DLD1 (cell line): ENCODE data around the gene AHI1.

ENCODE experiments used
- in situ Hi-C: cut with HindIII; loops from 2 replicates; pipeline ENCODE4 v1.10.0; 2017; ENCODE audit warnings: low sequenced_read_pairs

The AHI1 gene

DNA sequence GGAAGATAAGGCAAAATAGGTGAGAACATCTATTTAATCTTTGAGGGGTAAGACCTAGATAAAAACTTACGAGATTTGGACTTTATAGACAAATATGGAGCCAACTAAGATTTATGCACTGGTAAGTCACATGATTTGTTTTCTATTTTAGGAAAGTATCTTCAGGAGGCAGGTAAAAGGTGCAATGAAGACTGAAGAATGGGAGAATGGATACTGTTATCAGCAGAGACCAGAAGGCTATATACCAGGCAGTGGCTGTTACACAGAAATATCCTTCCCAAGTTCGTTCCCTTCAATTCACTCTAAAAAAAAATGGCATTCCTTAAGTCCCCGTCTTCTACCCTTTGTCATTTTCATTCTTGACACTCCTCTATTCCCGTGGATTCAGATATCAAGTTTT lies 192.7 kb downstream of the AHI1 start:
- in situ Hi-C loops = no loop called here

DNA sequence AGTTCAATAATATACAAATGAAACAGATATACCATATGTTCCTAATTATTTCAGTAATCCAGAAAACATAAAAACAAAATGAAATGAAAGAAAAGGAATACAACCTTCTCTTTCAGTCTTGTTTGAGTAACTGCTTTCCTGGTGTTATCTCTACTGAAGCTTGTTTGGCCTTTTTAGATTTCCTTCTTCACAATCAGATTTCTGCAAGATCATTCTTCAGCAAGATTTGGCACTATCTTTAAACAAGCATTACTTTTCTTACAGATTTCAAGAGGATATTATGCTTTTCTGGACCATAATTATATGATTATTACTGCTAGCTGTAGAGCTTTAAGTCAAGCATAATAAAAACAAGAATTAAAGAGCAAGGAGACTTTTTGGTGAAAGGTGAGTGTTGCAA lies 196.2 kb downstream of the AHI1 start:
- in situ Hi-C loops = no loop called here

DNA sequence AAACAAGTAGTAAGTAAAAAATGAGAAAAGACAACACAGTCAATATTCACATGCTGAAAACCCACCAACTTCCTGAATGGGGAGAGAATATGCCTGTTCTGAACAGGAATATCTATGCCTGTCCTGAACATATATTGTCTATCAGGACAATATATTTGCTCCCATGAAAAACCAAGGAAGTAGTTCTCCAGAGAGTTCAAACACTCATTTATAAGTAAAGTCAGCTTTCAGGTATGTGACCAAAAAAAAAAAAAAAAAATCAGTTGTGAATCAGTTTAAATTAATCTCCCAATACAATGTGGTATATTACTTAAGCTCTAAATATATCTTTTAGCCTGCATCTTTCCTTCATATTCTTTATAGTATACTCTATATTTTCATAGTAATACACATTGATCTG lies 197.0 kb downstream of the AHI1 start:
- in situ Hi-C loops = no loop called here

DNA sequence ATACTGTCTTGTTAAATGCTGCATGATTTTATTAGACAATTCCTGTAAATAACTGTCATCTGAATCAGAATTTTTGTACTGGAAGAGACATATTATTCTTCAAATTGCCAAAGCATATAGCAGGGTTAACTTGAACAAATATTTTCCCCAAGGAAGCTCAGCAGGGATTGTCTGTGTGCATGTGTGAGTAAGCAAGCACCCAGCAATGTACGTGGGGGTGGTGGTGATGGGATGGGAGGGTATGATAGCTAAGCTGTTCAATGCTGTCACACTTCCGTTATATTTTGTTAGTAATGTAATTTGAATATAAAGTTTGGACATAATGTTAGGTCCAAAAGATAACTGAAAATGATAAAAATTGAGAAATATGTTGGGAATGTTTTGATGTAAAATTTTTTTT lies 198.3 kb downstream of the AHI1 start:
- in situ Hi-C loops = no loop called here

DNA sequence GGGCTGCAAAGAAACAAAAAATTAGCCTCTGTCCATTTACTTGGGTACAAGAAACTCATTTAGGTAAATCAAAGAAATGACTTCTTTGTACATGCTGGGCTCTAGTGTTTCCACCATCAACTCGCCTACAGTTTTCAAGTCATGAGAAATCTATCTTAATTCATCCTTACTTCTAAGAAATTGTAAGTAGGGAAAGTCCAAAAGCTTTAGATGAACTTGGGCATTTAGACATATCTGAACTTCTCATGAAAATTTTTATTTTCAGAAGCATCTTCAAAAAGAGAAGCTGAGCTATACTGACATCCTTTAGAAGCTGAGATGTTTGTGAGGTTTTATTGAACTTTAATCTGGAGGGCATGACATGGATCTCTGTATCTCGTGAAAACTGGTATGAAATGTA lies 199.1 kb downstream of the AHI1 start:
- in situ Hi-C loops = no loop called here

DNA sequence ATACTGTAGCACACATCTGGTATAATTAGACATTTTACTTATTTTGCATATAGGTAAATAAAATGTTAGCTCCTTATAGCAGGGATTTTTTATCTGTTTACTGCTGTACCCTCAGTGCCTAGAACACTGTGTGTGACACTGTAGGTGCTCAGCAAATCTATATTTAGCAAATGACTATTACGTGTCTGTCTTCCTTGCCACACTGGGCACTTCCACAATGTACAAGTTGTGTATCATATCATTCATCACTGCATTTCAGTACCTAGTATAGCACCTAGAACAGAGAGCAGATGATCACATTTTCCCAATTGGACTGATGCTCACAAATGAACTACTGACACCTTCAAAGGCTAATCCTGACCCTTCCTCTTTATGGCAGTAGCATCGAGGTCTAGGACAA lies 200.8 kb downstream of the AHI1 start:
- in situ Hi-C loops = no loop called here

DNA sequence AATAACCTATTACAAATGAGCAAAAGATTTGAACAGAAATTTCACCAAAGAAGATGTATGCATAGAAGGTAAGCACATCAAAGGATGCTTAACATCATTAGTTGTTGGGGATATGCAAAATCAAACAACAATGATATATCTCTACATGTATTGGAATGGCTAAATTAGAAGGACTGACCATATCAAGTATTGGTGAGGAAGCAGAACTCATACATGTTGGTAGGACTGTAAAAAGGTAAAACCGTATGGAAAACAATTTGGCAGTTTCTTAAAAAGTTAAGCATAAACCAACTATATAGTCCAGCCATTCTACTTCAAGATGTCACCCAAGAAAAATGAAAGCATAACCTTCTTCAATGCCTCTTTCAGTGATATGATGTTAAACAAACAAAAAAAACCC lies 202.5 kb downstream of the AHI1 start:
- in situ Hi-C loops = no loop called here

DNA sequence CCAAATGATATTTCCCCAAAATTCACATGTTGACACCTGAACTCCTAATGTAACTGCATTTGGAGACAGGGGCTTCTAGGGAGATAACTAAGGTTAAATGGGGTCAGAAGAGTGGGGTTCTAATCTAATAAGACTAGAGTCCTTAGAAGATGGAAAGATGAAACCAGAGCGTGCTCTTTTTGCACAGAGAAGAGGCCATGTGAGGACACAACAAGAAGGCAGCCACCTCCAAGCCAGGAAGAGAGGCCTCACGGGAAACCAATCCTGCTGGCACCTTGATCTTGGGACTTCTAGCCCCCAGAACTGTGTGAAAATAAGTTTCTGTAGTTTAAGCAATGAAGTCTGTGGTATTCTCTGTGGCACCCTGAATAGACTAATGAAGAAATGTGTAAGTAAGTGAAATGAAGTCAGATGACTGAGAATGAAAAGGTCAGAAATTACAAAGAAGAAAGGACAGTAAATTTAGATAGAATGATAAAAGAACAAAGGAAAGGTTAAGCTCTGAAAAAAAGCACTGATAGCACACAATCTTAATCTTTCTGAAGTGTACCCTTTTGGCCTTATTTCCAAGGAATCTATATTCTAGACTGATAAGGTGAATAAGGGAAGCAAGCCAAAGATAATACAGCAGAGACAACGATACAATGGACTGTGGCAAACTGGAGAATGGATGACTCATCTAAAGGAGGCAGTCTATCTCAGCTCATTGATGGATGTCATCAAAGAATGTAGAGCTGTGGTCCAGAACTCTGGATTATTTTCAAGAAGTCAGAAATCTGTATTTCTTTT lies 206.1 kb downstream of the AHI1 start:
- in situ Hi-C loops = no loop called here

DNA sequence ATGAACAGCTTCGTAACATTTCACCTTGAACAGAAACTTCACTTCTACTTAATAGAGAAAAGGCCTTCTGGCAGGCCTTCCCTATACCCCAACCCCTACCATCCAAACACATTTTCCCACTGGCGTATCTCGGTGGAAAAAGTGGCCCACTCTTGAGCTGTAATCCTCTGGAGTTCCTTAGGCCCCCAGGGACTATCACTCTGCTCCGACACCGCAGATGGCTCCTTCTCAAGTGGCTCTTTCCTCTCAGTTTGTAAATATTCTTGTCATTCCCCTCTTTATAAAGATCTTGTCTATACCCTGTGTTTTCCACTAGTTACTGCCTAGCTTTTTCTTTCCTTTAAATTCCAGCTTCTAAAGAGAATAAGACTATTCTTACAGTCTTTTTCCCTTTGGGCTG lies 207.7 kb downstream of the AHI1 start:
- in situ Hi-C loops = no loop called here

DNA sequence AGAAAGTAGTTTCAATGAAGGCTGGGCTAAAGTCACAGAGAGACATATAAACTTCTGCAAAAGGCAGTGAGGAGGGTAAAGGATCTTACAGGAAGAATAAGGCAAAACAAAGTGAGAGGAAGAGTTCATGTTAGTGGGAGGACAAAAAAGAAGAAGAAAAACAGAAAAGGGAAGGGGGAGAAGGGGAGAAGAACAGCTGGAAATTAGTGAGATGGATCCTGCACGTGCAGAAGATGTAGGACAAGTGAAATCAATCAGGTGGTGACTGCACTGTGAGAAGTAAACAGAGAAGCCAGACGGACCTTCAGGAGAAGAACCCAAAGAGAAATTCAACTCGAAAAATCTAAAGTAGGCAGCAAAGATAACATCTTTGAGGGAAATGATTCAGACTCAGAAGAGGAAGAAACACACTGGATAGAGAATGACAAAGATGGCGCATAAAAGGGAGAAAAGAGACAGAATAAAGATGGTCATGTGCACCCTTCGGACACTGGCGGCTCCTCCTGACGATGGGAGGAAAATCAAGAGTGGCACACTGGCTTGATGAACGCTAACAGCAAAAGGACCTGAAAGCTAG lies 210.5 kb downstream of the AHI1 start:
- in situ Hi-C loops = no loop called here

DNA sequence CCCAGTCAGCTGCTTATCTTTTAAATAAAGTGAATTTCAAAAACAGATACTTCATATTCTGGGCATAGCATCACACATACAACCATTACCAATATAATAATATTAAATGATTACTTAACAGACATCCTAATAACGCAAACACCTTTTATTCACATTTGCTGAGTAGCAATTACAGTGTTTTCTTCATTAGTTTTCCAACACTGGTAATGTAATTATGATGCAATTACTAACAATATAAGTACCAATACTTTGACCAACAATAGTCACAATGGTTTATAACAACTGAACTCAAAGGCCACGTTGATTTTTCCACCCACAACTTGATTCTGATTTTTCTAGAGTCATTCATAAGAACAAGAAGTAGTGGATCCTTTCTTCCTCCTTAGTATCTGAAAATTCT lies 212.4 kb downstream of the AHI1 start:
- in situ Hi-C loops = no loop called here

DNA sequence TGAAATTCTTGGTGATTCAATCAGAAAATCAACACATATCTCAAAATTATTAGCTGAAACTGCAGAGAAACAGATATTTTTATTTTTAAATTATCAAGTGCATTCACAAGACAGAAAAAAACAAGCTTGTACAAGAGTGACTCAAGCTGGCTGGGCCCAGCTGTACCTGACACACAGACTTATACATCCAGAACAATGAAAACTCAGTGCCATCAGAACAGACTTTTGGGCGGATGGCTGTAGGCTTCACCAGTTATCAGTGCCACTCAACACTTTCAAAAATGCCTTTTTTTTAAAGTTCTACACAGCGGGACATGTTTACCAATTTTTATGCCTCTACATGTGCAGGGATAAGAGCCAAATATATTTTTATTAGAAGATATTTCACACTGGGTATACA lies 213.6 kb downstream of the AHI1 start:
- in situ Hi-C loops = no loop called here

DNA sequence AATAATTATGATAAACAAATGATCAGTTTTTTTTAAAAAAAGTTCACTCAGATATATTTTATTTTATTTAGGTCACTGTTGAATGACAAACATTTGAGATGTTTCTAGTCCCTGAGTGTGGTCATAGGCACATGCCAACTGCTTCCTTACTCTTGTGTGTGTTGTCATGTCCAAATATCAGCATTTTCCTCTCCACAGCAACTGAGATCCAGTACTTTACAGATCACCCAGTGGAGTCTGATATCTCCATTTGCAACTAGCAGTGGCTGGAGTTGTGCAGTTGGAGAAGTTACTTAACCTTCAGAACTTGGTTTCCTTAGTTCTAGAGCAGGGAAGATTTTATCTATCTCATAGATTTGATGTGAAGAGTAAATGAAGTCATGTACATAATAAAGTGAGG lies 215.1 kb downstream of the AHI1 start:
- in situ Hi-C loops = no loop called here

DNA sequence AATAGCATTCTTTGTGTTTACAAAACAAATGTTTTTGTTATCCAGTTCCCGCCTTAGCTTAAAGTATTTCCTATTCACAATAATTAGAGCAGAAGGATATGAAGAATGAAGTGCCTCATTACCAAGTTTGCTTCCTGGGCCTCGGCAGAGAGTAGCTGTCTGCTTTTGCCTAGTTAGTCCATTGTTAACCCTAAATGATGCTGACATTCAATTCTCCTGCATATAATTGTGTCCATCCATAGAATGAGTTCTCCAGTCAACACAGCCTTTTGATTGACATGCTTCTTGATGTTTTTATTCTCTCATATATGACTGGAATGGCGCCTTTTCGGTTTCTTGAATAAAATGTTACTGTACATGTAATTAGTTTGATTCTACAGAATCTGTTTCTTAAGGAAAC lies 215.6 kb downstream of the AHI1 start:
- in situ Hi-C loops = no loop called here

DNA sequence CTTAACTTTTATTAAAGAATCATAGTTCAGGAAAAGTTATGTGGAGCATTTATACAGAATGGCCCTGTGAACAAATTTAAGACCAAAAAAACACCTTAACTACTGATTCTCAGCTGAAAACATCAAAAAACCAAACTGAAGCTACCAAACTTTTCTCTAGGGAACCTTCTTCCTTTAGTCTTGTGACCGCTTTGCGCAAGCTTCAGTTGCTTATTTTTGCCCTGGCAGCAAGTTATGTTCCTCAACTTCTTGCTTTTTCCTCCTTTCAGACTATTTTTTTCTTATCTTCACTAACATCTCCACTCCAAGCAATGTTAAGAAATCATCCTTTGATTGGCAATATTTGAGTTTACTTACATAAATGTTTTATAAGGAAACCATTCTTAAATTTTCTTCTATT lies 216.3 kb downstream of the AHI1 start:
- in situ Hi-C loops = no loop called here

DNA sequence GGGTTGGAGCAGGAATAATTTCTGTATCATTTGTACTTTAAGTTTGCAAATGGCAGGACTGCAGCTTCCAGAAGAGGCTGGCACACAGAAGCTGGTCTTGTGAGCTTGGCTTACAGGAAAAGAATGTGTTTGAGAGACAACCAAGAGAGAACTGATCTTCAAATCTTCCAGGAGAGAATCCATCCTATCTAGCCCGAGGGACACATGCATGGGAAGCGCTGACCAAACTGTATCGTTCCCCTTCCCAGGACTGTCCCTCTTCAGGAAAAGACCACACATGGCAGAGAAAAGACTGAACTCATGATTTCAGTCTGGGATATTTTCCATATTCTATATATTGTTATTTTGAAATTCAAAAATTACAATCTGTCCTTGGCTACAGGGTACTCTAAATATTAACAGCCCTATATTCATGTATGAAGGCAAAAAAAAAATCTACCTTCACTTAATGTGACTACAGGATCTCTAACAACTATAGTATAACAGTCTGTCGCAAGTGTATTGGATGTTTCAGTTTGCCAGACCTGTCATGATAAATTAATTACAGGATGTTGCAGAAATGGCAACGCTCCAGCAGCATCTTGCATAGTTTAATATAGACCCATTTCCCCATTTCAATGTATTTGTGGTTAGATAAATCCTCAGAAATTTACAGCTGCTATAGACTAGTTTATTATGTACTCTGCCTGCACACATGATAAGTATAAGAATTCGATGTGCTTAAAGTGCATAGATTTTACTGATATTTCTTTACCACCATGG lies 217.0 kb downstream of the AHI1 start:
- in situ Hi-C loops = no loop called here

DNA sequence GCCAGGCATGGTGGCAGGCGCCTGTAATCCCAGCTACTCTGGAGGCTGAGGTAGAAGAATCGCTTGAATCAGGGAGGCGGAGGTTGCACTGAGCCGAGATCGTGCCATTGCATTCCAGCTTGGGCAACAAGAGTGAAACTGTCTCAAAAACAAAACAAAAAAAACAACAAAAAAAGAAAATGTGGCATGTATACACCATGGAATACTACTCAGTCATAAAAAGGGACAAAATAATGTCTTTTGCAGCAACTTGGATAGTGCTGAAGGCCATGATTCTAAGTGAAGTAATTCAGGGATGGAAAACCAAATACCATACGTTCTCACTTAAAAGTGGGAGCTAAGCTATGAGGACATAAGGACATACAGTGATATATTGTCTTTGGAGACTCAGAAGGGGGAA lies 220.1 kb downstream of the AHI1 start:
- in situ Hi-C loops = no loop called here

DNA sequence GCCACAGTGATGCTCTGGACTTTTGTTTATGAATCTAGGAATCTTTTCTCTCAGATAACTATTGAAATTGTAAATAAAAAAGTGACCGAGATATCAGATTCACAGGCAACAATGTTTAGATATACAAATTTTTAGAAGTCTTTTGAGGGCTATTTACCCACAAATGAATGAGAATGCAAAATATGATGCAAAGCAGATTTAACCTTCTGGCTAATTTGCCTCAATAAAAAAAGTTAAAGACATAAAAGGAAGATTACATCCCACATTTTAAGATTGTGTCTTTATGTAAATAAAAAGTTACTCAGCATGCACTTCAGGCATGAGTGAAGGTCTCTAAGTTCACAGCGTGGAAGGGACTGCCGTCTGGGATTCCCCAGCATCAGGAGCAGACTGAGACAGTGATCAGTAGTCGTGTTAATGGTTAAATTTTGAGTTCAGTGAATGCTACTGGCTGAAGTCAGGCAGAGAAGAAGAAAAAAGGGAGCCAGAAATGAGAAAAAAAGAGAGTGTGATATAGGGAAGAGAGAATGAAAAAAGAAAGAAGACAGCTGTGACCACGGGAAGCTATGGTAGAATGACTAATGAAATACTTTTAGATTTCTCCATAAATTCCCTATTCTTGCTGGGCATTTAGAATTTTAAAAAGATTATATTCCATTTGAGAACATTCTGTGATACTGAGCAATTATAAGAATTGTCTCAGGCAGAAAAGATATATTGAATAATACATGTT lies 222.8 kb downstream of the AHI1 start:
- in situ Hi-C loops = no loop called here

DNA sequence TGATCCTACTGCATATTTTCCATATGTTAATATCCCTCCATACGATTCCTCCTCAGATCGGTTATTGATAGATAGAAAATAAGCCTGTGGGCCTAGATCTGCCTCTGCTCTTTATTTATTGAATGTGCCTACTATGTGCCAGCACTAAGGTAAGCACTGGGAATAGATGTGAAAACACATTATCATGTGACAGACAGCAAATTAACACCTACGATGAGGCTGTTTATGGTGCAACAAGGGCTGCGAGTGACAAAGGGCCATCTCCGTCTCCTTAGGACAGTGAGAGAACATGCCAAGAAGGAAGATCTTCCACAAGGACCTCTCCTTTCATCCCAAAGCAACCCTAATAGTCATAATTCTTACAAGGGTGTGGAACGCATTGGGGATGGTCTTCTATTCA lies 225.9 kb downstream of the AHI1 start:
- in situ Hi-C loops = no loop called here

DNA sequence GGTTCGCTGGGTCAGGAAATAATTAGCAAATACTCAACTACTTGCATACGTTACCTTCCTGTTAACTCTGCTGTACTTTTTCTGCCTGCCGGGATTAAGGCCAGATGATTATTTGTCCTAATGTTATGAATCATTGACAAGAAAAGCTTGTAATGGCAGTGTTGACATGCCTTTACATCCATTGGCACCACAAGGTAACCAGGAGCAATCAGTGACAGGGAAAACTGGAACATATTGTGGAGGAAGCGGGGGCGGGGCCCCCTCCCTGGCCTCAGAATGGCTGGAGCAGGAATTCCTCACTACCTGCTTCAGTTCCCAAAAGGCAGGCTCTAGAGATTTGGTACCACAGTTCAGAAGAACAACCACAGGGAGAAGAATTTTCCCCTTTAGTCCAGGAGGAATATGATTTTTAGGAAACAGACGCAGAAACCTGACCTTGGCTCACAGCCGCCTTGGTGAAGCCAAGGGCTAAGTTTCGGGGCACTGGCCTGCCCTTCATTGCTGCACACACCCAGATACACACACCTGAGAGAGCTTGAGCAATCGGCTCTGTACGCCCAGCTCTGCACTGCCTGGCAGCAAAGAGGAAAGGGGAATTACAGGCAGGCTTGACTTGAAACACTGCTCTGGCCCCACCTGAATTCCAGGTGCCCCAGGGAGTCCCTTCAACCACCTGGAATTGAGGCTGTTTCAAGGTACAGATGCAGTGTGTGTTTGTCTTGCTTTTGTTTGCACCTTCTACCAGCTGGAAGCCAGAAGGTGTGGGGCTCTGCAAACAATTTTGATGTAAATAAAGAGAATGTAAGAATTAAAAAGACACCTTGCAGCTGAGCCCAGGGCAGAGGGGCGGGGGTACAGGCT lies 226.6 kb downstream of the AHI1 start:
- in situ Hi-C loops = no loop called here

DNA sequence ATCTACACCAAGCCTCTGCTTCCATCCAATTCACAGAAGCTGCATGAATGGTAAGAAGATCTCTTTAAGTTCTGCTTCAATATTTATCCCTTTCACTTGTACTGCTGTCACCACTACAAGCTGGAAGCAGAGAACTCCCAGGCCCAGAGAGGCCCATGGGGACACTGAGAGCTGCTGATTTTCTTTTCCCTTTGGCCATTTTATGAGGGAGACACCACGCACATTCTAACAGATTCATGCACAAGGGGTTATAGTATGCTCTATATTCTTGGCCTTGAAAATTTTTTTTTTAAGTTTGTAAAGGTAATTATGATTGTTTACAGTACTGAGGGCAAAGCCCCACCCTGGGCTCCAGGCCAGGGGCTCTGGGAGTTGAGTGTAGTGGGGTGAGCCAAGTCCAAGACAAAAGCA lies 228.1 kb downstream of the AHI1 start:
- in situ Hi-C loops = no loop called here
